GM12878 (cell line): ENCODE data around the gene DIDO1. TPM values are rescaled to one million over a fixed set of nuclear protein-coding genes. Genes with fewer than 3 reads are reported as not detected.

Source experiments
- BCL11A ChIP-seq: IDR thresholded peaks from 2 replicates; pipeline ENCODE4 v1.6.1; 2011; ENCODE audit warnings: low read depth, low read length
- BMI1 ChIP-seq: fragments of 450-650 bp; IDR thresholded peaks from 2 replicates; pipeline ENCODE4 v1.6.1; 2016; ENCODE audit warnings: mild to moderate bottlenecking, moderate library complexity, borderline replicate concordance
- BRCA1 ChIP-seq: IDR thresholded peaks from 2 replicates; pipeline ENCODE4 v1.6.1; 2011; ENCODE audit warnings: low read depth, low read length, improper control_type of control experiment
- CHD2 ChIP-seq: IDR thresholded peaks from 2 replicates; pipeline ENCODE4 v1.6.1; 2011; ENCODE audit warnings: low read depth, low read length, improper control_type of control experiment, borderline replicate concordance
- CHD4 ChIP-seq: fragments of 200-600 bp; sonication (generic); IDR thresholded peaks from 2 replicates; pipeline ENCODE4 v1.6.1; 2016; ENCODE audit warnings: mild to moderate bottlenecking
- CREM ChIP-seq: IDR thresholded peaks from 2 replicates; pipeline ENCODE4 v1.6.1; 2014; ENCODE audit warnings: antibody characterized with exemption, low read depth
- ETV6 ChIP-seq, 2 experiments: fragments of 450-650 bp in 1 of 2; IDR thresholded peaks in 1 of 2; conservative IDR thresholded peaks in 1 of 2; 2 replicates each; pipeline ENCODE4 v1.6.1; 2014; ENCODE audit warnings: antibody characterized with exemption in 1 of 2, borderline replicate concordance in 1 of 2, low read depth in 1 of 2, mild to moderate bottlenecking in 1 of 2, moderate library complexity in 1 of 2
- GATAD2B ChIP-seq: fragments of 450-650 bp; conservative IDR thresholded peaks from 2 replicates; pipeline ENCODE4 v1.6.1; 2017; ENCODE audit warnings: low read depth, mild to moderate bottlenecking, moderate library complexity
- HDAC2 ChIP-seq: fragments of 200-600 bp; sonication (generic); IDR thresholded peaks from 2 replicates; pipeline ENCODE4 v1.6.1; 2017
- IRF5 ChIP-seq: fragments of 450-650 bp; IDR thresholded peaks from 2 replicates; pipeline ENCODE4 v1.6.1; 2017; ENCODE audit warnings: borderline replicate concordance
- NFYA ChIP-seq: IDR thresholded peaks from 2 replicates; pipeline ENCODE4 v1.6.1; 2011; ENCODE audit warnings: low read depth, mild to moderate bottlenecking, low read length, improper control_type of control experiment, borderline replicate concordance
- PAX5 ChIP-seq: IDR thresholded peaks from 2 replicates; pipeline ENCODE4 v1.6.1; 2011; ENCODE audit warnings: low read depth, low read length, borderline replicate concordance
- POLR2A ChIP-seq: IDR thresholded peaks from 2 replicates; pipeline ENCODE4 v1.6.1; 2011; ENCODE audit warnings: low read depth, mild to moderate bottlenecking, low read length
- POLR2AphosphoS2 ChIP-seq: IDR thresholded peaks from 2 replicates; pipeline ENCODE4 v1.6.1; 2011; ENCODE audit warnings: low read depth, mild to moderate bottlenecking, low read length, improper control_type of control experiment, moderate library complexity
- RB1 ChIP-seq: fragments of 450-650 bp; formaldehyde crosslinking; IDR thresholded peaks from 2 replicates; pipeline ENCODE4 v1.6.1; 2017; ENCODE audit warnings: mild to moderate bottlenecking, borderline replicate concordance
- RBBP5 ChIP-seq: fragments of 200-600 bp; sonication (generic); conservative IDR thresholded peaks from 2 replicates; pipeline ENCODE4 v1.6.1; 2016
- RCOR1 ChIP-seq: conservative IDR thresholded peaks from 2 replicates; pipeline ENCODE4 v1.6.1; 2012; ENCODE audit warnings: low read depth, low read length, improper control_type of control experiment
- RELA ChIP-seq: fragments of 450-650 bp; IDR thresholded peaks from 2 replicates; pipeline ENCODE4 v1.8.0; 2014; ENCODE audit warnings: borderline replicate concordance; ENCODE audit not compliant: partially characterized antibody
- SP1 ChIP-seq: IDR thresholded peaks from one replicate; pipeline ENCODE4 v1.6.1; 2011; ENCODE audit warnings: low read depth, low read length
- polyA plus RNA-seq, 11 experiments: library from polyadenylated mRNA; depleted of rRNA in 4 of 11; unstranded in 6 of 11; stranded (reverse) in 5 of 11; fragments of >200 nt; fragmentation: Nextera tagmentation in 4 of 11; fragmentation: Illumina TruSeq in 1 of 11; extraction: Ambion mirVana in 4 of 11; extraction: Trizol in 1 of 11; gene quantifications; 1 replicate in 1 of 11; 2 replicates in 10 of 11; pipeline versions ENCODE4 v1.2.1 to v1.2.3, GENCODE V29; 2011 to 2016; ENCODE audit warnings: inconsistent platforms in 2 of 11, missing spikeins in 2 of 11, low read depth in 1 of 11
- total RNA-seq, 4 experiments: library from RNA; depleted of rRNA in 3 of 4; stranded (reverse); fragments of >200 nt in 3 of 4; fragmentation: Illumina TruSeq in 1 of 4; extraction: Trizol in 1 of 4; gene quantifications; 2 replicates each; pipeline versions ENCODE4 v1.2.1 to v1.2.3, GENCODE V29; 2013 to 2021
- TF ChIP-seq, protein P1 (sequence below): IDR thresholded peaks from 2 replicates; pipeline ENCODE4 v1.6.1; 2011; ENCODE audit warnings: mild to moderate bottlenecking, low read depth, low read length, moderate library complexity; ENCODE audit not compliant: insufficient replicate concordance
- TF ChIP-seq, protein P2 (sequence below): IDR thresholded peaks from 2 replicates; pipeline ENCODE4 v1.6.1; 2012; ENCODE audit warnings: mild to moderate bottlenecking, low read depth, low read length
- TF ChIP-seq, protein P3 (sequence below): fragments of 150-350 bp; IDR thresholded peaks from 2 replicates; pipeline ENCODE4 v1.6.1; 2016; ENCODE audit warnings: low read depth, low read length

The DIDO1 gene
- total and polyA plus RNA-seq, 10 of the 15 experiments (the other 5 are each of a cell fraction or from before 2014, with no cell fraction given), result 5.5 to 56.4 (median 38.4) TPM

- TF ChIP-seq BMI1, result no peak
- TF ChIP-seq, protein P1, sequence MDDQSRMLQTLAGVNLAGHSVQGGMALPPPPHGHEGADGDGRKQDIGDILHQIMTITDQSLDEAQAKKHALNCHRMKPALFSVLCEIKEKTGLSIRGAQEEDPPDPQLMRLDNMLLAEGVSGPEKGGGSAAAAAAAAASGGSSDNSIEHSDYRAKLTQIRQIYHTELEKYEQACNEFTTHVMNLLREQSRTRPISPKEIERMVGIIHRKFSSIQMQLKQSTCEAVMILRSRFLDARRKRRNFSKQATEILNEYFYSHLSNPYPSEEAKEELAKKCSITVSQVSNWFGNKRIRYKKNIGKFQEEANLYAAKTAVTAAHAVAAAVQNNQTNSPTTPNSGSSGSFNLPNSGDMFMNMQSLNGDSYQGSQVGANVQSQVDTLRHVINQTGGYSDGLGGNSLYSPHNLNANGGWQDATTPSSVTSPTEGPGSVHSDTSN, result no peak
- no peak for TF ChIP-seq RBBP5
- TF ChIP-seq RELA, result no peak
- TF ChIP-seq, protein P2, sequence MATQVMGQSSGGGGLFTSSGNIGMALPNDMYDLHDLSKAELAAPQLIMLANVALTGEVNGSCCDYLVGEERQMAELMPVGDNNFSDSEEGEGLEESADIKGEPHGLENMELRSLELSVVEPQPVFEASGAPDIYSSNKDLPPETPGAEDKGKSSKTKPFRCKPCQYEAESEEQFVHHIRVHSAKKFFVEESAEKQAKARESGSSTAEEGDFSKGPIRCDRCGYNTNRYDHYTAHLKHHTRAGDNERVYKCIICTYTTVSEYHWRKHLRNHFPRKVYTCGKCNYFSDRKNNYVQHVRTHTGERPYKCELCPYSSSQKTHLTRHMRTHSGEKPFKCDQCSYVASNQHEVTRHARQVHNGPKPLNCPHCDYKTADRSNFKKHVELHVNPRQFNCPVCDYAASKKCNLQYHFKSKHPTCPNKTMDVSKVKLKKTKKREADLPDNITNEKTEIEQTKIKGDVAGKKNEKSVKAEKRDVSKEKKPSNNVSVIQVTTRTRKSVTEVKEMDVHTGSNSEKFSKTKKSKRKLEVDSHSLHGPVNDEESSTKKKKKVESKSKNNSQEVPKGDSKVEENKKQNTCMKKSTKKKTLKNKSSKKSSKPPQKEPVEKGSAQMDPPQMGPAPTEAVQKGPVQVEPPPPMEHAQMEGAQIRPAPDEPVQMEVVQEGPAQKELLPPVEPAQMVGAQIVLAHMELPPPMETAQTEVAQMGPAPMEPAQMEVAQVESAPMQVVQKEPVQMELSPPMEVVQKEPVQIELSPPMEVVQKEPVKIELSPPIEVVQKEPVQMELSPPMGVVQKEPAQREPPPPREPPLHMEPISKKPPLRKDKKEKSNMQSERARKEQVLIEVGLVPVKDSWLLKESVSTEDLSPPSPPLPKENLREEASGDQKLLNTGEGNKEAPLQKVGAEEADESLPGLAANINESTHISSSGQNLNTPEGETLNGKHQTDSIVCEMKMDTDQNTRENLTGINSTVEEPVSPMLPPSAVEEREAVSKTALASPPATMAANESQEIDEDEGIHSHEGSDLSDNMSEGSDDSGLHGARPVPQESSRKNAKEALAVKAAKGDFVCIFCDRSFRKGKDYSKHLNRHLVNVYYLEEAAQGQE, result no peak
- TF ChIP-seq BCL11A, result no peak
- TF ChIP-seq POLR2A, result peak; percentile 74
- TF ChIP-seq HDAC2, result no peak
- TF ChIP-seq GATAD2B, result no peak
- peak; percentile 68; the same call in 1 of the 2 replicates for TF ChIP-seq RB1
- TF ChIP-seq ETV6 (conservative IDR thresholded peaks at IDR 0.05 in 1 of 2, IDR thresholded peaks at IDR 0.05 in 1 of 2; ENCODE audit: borderline replicate concordance in 1 of 2, low read depth in 1 of 2), result no peak
- TF ChIP-seq RCOR1, result no peak
- no peak for TF ChIP-seq NFYA
- TF ChIP-seq CREM, result no peak
- no peak for TF ChIP-seq CHD4
- TF ChIP-seq, protein P3, sequence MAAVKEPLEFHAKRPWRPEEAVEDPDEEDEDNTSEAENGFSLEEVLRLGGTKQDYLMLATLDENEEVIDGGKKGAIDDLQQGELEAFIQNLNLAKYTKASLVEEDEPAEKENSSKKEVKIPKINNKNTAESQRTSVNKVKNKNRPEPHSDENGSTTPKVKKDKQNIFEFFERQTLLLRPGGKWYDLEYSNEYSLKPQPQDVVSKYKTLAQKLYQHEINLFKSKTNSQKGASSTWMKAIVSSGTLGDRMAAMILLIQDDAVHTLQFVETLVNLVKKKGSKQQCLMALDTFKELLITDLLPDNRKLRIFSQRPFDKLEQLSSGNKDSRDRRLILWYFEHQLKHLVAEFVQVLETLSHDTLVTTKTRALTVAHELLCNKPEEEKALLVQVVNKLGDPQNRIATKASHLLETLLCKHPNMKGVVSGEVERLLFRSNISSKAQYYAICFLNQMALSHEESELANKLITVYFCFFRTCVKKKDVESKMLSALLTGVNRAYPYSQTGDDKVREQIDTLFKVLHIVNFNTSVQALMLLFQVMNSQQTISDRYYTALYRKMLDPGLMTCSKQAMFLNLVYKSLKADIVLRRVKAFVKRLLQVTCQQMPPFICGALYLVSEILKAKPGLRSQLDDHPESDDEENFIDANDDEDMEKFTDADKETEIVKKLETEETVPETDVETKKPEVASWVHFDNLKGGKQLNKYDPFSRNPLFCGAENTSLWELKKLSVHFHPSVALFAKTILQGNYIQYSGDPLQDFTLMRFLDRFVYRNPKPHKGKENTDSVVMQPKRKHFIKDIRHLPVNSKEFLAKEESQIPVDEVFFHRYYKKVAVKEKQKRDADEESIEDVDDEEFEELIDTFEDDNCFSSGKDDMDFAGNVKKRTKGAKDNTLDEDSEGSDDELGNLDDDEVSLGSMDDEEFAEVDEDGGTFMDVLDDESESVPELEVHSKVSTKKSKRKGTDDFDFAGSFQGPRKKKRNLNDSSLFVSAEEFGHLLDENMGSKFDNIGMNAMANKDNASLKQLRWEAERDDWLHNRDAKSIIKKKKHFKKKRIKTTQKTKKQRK, result no peak
- no peak for TF ChIP-seq IRF5
- TF ChIP-seq CHD2, result no peak
- TF ChIP-seq BRCA1, result no peak
- TF ChIP-seq POLR2AphosphoS2, result peak; percentile 71
- peak; percentile 13; the same call in 1 of the 2 replicates for TF ChIP-seq PAX5
- no peak for TF ChIP-seq SP1
Observed at GRCh38 chr20:62900052-62900691, 26.1 kb downstream of the DIDO1 start (continued).
